GM18870 (cell line): ENCODE data around the gene CREB5.

ENCODE experiments used
- ATAC-seq: cut with Tn5 transposase; IDR thresholded peaks from one replicate; pipeline ENCODE4 v1.9.1; 2021; ENCODE audit warnings: moderate library complexity; ENCODE audit not compliant: unreplicated experiment

CREB5 gene

DNA sequence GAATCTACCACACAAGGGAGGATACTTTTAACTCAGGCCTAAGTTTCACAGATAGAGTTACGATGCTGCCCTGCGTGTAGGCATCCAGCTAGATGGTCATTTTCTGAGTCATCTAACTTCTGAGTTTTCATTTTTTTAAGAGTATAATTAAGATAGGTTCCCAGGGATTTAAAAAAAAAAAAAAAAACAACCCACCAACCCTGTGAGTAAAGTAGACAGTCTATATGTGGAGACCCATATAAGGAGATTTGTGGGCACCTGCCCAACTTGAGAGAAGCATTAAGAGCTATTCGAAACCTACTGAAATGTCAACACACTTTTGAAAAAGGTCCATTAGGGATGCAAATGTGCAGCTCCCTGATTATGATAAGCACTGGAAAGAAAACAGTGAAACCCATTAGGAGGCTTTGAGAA lies 288.5 kb downstream of the CREB5 start:
- ATAC-seq, result no peak

DNA sequence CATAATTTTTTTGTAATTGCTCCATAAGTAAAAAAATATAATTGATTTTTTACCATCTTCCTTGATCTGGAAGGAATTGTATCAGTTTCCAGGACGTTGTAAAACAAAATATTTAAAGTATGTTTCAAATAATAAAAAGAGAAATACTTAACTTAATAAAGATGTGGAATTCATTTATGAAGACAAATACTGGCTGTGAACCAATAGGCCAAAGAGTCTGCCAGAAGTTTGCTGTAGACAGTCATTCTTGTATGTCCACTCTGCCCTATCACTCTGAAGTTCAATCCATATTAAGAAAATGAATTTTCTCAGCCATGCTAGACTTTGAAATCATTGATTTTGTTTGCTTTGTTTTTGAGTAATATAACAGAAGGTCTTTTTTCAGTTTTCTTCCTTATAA lies 289.4 kb downstream of the CREB5 start:
- ATAC-seq, result no peak

DNA sequence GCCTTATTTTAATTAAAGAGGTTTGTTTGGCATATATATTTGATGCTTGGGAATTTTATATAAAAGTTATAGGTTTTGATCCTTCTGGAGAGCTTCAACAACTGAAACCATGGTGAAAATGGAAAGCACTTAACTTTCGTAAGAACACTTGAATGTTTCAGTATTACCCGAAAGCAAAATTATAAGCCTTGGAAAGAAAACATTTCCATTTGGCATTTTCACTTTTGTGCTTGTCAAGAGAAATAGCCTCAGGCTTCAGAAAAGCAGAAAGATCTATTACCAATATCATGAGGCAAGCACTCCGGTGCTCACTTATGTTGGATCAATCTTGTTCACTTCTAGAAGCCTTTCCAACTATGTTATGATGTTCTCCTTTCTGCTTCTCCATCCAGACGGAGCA lies 289.9 kb downstream of the CREB5 start:
- ATAC-seq, result no peak

- no peak for ATAC-seq
Observed at GRCh38 chr7:28703037-28703765, 290.9 kb downstream of the CREB5 start.

DNA sequence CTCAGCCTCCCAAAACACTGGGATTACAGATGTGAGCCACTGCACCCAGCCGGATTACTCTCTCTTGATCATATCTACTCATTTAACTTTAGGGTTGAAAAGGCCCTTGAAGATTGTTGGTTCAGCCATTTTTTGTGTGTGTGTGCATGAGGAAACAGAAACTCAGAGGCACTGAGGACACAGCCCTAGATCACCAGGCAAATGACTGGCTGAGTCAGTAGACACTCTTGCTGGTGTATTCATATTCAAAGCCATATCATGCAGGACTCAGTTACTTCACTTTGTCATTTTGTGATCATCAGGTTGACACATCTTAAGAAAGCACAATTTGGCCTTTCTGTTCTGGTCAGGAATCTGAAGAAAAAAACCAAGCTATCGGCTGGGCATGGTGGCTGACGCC lies 292.4 kb downstream of the CREB5 start:
- ATAC-seq, result no peak

DNA sequence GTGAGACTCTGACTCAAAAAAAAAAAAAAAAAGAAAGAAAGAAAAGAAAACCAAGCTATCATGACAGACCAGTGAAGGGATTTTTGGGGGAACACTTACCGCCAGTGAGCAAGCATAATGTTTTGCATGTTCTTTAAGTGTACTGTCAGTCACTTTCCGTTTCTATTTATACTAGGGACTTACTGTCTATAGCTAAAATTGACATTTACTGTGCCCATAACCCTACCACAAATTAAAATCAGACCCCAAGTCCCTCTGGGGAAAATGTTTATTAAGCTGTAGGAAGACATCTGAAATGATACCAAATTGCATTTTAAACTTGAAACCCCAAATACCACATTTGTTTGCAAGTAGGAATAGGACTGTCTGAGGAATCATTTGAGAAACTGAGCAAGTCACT lies 293.0 kb downstream of the CREB5 start:
- ATAC-seq, result peak; percentile 93

DNA sequence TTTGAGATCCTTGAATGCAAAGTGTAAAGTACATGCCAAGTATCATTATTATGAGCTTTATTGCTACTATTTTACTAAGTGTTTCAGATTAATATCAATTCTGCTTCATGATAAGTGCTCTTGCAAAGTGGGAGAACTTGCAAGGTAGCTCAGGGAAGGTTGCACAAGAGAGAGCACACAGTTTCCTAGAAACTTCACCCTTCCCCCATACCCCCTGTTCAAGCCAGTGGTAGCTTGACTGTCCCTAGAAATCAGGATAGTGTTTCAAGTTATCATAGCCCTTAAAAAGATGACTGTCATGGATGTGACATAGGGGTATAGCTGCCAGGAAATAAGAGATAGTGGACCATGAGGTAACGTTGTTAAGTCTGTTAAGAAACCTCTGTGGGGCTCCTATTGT lies 294.3 kb downstream of the CREB5 start:
- no peak for ATAC-seq

DNA sequence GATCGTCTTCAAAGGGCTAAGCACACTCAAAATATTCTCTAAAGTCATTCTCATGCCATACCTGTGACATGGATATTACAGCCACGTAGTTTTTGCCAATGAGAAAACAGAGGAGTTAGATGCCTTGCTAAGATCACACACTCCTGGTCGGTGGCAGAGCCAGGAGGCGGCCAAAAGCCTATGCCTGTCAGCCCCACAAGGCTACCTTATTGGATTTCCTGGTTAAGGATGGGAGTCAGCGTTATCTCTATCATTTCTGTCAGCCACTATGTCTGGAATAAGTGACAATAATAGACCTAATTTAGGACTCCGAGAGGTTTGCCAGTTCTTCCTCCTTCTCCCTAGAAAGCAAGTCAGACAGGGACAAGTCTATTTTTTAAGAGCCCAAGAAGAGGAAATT lies 295.0 kb downstream of the CREB5 start:
- no peak for ATAC-seq

DNA sequence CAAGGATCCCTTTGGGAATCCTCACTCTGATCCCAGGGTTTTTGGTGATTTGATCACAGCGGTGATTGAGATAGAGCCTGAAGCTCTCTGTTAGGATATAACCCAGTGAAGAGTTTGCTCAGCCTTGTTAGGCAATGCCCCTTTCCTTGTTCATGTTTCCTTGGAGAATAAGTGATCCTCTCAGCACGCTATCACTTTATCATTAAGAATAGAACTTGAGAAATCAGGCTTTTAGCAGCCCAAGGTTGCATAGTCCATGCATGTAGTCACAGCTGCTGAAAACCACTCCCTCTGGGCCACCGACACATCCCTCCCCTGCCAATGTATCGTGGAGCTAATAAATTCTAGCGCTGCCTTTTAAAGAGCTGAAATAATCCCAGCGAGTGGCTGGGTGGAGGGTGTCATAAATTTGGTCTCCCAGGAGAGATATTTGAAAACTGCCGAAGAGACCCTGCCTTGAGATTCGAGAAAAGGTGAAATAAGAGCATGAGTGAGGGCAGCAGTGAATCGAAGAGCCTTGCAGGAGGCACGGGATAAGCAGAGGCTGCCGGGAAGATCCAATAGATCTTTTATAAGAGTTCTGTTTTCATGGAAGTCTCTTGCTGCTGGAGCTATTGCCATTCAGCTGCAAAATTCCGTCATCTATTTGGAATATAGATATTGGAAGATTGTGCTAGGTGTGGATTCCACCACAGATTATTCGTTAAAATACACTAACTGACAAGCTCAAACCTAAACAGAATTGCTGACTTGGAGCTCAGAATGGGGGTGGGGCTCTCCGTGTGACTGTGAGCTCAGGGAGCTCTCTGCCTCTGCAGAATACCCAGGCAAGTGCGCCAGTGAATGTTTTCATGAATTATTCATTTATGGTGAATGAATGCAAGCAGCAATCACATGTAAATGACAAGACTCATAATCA lies 296.0 kb downstream of the CREB5 start:
- ATAC-seq, result no peak

- no peak for ATAC-seq
Observed at GRCh38 chr7:28709748-28710147, 297.4 kb downstream of the CREB5 start.

- no peak for ATAC-seq
Observed at GRCh38 chr7:28711114-28711513, 298.8 kb downstream of the CREB5 start.

- no peak for ATAC-seq
Observed at GRCh38 chr7:28714459-28715120, 302.3 kb downstream of the CREB5 start.

DNA sequence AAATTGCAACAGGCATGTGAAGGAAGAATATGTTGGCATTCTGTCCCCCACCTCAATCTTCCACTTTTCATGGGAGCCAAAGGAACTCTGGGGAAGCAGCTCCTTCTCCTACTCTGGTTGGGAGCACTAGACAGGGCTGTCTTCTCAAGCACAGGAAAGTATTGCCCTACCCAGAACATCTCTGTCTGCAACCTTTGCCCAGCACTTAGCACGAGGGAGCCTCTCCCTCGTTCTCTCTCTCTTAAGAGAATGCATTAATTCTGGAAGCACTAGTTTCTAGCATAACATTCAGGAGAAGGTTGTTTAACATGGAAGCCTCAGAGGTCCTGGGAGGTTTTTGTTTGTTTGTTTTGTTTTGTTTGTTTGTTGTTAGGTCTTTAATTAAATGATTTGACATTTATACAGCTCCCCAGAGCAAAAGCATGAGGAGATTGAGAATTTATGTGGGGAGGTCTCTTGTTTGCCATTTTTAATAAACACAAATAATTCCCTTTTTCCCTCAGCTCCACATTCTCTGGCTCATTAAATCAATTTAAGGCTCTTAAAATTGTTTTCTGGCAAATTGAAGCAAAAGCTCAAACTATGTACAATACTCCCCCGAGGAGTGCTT lies 305.2 kb downstream of the CREB5 start:
- ATAC-seq, result no peak

GRCh38 chr7:28718055-28718481 lies 305.8 kb downstream of the CREB5 start:
- ATAC-seq, result no peak

- ATAC-seq, result no peak
Observed at GRCh38 chr7:28718545-28718944, 306.2 kb downstream of the CREB5 start.

DNA sequence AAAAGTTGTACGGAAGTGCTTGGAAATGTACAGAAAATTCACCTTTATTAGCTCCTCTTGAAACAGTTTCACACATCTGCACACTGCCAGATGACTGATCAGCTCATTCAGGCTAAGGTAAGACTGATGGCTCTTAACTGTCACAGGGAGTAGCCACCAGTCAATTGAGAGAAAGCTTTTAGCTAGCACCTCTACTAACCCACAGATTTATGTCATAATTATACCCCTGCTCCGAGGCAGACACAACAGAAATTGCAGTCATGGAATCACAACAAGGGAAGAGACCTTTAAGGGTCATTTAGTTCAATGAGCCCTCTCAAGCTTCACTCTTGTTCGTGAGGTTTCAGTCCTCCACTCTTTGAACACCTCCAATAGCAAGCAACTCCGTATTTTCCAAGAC lies 310.4 kb downstream of the CREB5 start:
- no peak for ATAC-seq

DNA sequence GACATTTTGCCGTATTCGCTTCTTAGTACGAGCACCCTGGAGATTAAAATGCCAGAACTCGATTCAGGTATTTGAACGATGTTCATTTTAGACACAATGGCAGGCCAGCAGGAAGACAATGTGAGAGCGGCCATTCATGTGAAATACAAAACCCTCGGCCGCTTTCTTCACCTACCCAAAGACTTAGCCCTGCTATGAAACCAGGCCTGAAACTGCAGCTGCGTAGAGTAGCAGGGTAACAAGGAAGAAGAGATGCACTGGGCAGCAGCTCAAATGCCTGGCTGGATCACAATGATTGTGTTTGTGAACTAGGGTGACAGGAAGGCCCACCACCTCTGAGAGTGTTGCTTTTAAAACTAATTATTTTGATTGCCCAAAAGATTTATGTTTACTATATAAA lies 311.0 kb downstream of the CREB5 start:
- no peak for ATAC-seq

GRCh38 chr7:28724563-28724962 lies 312.2 kb downstream of the CREB5 start:
- no peak for ATAC-seq

- ATAC-seq, result no peak
Observed at GRCh38 chr7:28725045-28725642, 312.8 kb downstream of the CREB5 start.

GRCh38 chr7:28725911-28726310 lies 313.6 kb downstream of the CREB5 start:
- ATAC-seq, result no peak

- no peak for ATAC-seq
Observed at GRCh38 chr7:28726555-28726954, 314.2 kb downstream of the CREB5 start.
